Measurements from ENCODE around the gene ILK. TPM values are rescaled to one million over a fixed set of nuclear protein-coding genes. Genes with fewer than 3 reads are reported as not detected.
A peak's percentile ranks its signal among the peaks of the same experiment; 100 is the strongest.

The ILK gene
- total RNA-seq, 2 donors from 2014 or later: 91.8 to 142 TPM

DNA sequence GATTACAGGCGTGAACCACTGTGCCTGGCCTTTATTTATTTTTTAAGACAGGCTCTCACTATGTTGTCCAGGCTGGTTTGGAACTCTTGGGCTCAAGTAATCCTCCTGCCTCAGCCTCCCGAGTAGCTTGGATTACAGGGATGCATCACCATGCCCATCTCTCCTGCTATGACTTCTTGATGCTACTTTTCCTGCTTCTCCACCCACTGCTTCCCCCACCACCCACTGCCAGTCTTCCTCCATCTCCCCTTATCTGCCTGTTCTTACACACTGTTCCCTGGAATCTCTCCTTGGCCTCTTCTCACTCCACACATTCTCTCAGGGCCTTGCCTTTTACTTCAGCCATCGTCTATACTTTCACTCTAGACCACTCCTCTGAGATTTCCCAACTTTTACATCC lies 32.9 kb downstream of the ILK start:
- Mint-ChIP-seq H3K9me3 (no peaks in the 10 kb centered on the region), H3K4me3 (no peak overlapping the region), H3K36me3 (no peaks in the 10 kb centered on the region), H3K27ac (no peak overlapping the region), H3K27me3 (no peaks in the 10 kb centered on the region), H3K4me1 (ENCODE audit: low read depth in 2 of 2) (no peaks in the 10 kb centered on the region)
- DNase-seq (ENCODE audit: low spot score) (no peak), ATAC-seq (no peak)

DNA sequence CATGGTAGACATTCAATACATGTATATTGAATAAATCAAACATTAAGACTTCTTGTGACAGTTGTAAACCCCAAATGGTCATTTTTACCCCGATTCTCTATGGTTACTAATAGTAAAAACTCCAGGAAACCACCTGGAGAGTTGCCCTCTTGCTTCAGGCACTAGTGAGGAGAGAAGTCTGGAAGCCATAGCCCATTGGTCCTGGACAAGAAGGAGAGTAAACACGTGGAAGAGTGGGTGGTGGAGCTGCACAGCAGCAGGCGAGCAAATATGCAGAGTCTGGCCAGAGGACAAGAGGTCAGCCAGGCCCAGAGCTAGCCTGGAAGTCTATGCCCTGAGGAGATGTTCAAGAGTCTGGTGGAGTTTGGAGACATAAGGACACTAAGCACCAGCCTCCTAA lies 34.3 kb downstream of the ILK start:
- H3K27ac Mint-ChIP-seq: no peak overlapping the region

DNA sequence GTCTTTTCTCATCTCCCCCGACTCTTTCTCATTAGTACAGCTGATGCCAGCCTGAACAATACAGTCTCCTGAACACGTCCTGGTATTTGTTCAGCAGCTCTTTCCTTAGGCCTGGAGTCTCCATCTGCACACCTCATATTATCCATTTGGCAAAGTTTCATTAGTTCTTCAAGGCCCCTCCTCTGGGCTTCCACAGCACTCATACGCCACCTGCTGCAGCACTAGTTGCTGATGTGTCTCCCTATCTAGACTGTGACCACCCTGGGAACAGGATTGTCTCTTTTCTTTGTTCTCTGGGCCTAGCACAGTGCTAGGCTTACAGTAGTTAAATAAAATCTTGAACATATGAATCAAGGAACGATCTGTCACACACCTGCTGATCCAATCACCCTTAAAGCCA lies 34.9 kb downstream of the ILK start:
- Mint-ChIP-seq H3K9me3 (no peaks in the 10 kb centered on the region), H3K27ac (no peak overlapping the region), H3K4me1 (ENCODE audit: low read depth in 2 of 2) (no peaks in the 10 kb centered on the region), H3K27me3 (no peaks in the 10 kb centered on the region), H3K4me3 (no peak overlapping the region), H3K36me3 (no peaks in the 10 kb centered on the region)
- ATAC-seq: no peak
- peak; percentile 18 for DNase-seq (ENCODE audit: low spot score)

More for the DNA sequence above, 34.3 kb downstream of the ILK start:
- H3K27me3 Mint-ChIP-seq: no peaks in the 10 kb centered on the region
- H3K4me3 Mint-ChIP-seq: no peak overlapping the region
- no peak for ATAC-seq
- no peaks in the 10 kb centered on the region for H3K4me1 Mint-ChIP-seq (ENCODE audit: low read depth in 2 of 2)
- H3K9me3 Mint-ChIP-seq: no peaks in the 10 kb centered on the region
- no peak for DNase-seq (ENCODE audit: low spot score)
- H3K36me3 Mint-ChIP-seq: no peaks in the 10 kb centered on the region

DNA sequence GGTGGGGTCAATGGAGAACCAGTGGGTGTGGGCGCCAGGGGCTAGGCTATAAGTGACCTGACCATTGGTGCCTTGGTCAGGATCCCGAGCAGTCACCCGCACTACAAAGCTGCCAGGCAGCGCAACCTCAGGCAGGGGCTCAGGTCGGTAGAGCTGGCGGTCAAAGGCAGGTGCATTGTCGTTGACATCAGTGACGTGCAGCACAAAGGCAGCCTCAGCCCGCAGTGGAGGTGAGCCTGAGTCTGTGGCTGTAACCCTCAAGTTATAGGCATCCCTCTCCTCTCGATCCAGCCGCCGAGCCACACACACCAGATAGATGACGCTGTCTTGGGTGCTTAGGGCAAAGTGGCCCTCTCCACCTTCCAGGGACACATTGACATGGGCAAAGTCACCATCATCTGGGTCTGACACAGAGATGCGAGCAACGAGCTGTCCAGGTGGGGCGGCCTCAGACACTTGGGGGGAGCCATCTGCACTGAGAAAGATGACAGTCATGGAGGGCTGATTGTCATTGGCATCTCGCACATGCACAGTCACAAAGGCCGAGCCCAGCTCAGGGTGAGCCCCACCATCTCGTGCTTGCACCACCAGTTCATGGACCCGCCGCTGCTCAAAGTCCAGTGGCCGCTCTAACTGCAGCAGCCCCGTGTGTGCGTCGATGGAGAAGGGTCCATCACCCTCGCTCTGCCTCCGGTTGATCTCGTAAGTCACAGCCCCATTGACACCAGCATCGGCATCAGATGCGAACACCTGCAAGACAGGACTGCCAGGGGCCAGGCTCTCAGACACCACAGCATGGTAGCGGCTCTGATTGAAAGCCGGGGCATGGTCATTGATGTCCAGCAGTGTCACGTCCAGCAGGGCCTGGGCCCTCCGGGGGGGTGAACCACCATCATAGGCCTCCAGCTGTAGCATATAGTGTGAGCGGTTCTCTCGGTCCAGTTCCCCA lies 36.7 kb downstream of the ILK start:
- Mint-ChIP-seq H3K36me3 (no peaks in the 10 kb centered on the region), H3K27ac (no peak overlapping the region), H3K27me3 (no peaks in the 10 kb centered on the region), H3K9me3 (no peaks in the 10 kb centered on the region), H3K4me1 (ENCODE audit: low read depth in 2 of 2) (no peaks in the 10 kb centered on the region), H3K4me3 (no peak overlapping the region)
- ATAC-seq (no peak), DNase-seq (ENCODE audit: low spot score) (no peak)

DNA sequence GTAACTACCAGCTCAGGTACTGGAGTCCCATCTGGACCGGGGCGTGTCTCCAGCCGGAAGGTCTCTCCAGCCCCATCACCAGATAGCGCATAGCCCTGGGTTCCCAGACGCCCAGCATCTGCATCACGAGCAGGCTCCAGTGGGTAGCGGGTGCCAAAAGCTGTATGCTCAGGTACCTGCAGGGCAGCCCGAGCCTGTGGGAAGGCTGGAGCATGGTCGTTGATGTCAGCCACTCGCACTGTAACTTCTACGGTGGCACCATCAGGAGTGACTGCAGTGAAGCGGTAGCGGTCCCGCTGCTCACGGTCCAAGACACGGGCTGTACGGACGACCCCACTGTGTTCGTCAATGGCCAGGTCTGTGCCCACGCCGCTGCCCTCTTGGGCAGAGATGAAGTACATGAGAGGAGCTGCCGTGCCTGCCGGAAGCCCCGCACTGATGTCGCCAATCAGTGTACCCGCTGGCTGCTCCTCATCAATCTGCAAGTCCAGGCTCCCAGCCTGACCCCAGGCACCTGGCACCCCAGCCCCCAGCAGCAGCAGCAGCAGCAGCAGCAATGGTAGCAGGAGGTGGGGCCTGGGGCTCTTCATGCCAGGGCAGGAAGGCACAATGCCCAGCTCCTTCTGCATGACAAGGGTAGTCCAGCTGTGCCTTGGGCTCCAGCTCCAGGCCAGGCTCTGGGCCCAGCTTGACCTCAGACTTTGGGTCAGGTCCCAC lies 37.6 kb downstream of the ILK start:
- H3K4me3 Mint-ChIP-seq: no peak overlapping the region
- no peak for DNase-seq (ENCODE audit: low spot score)
- H3K4me1 Mint-ChIP-seq (ENCODE audit: low read depth in 2 of 2): no peaks in the 10 kb centered on the region
- no peak overlapping the region for H3K27ac Mint-ChIP-seq
- no peaks in the 10 kb centered on the region for H3K9me3 Mint-ChIP-seq
- no peaks in the 10 kb centered on the region for H3K27me3 Mint-ChIP-seq
- no peak for ATAC-seq
- no peaks in the 10 kb centered on the region for H3K36me3 Mint-ChIP-seq

DNA sequence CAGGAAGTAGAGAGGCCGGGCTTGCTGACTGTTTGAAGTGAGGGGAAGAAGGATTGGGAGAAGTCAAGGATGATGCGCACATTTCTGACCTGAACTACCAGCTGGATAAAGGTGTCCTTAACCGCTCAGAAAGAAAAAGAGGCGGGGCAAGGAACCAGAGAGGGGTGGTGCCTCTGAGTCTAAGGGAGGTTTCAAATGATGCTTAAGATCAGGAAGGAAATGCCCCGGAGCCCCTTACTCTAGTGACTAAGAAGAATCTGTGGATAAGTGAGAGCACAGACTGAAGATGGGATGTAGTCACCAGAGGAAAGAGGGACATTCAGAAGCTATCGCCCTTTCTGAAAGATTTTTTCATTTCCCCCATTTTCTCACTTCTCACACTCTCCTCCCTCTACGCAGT lies 39.4 kb downstream of the ILK start:
- Mint-ChIP-seq H3K4me3 (no peak overlapping the region), H3K9me3 (no peaks in the 10 kb centered on the region), H3K27ac (no peak overlapping the region), H3K4me1 (ENCODE audit: low read depth in 2 of 2) (no peaks in the 10 kb centered on the region), H3K36me3 (no peaks in the 10 kb centered on the region), H3K27me3 (no peaks in the 10 kb centered on the region)
- ATAC-seq (no peak), DNase-seq (ENCODE audit: low spot score) (no peak)

DNA sequence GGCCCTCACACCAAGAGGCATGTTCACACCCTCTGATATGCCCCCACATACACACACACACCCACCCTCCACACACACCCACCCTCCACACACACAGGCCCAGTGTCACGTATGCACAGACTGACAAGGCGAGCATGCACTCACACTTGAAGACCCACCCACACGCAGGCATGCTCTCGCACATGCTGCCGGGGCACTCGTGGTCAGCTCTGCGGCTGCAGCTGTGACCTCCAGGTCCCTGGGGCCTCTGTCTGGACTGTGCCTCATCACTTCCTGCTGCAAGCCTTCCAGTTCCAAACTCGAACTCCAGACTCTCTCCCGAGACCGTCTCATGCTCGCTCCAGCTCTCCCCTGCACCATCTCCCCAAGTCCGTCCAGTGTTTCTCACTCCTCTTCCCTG lies 42.5 kb downstream of the ILK start:
- H3K36me3 Mint-ChIP-seq: no peaks in the 10 kb centered on the region
- no peaks in the 10 kb centered on the region for H3K9me3 Mint-ChIP-seq
- H3K4me1 Mint-ChIP-seq (ENCODE audit: low read depth in 2 of 2): no peaks in the 10 kb centered on the region
- H3K27me3 Mint-ChIP-seq: no peaks in the 10 kb centered on the region
- H3K4me3 Mint-ChIP-seq: no peak overlapping the region
- H3K27ac Mint-ChIP-seq: no peak overlapping the region
- ATAC-seq (peak; percentile 66 to 70), DNase-seq (ENCODE audit: low spot score) (no peak)

DNA sequence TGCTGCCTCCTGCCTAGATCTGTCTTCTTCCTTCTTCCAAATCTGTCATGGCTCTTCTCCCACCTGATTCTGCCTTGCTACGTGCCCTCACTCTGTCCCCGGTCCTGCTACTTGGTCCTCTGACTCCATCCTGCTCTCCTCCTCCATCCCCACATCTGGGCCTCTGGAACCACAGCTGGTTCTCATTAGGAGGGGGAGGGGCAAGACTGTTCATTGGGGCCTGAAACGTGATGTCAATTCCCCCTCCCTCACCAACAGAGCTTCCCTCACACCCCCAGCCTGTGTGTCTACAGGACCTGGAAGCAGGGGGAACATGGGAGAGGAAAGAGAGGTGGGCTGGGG lies 43.0 kb downstream of the ILK start:
- no peak for DNase-seq (ENCODE audit: low spot score)
- peak in 1 of 2 donors; percentile 33 for ATAC-seq

DNA sequence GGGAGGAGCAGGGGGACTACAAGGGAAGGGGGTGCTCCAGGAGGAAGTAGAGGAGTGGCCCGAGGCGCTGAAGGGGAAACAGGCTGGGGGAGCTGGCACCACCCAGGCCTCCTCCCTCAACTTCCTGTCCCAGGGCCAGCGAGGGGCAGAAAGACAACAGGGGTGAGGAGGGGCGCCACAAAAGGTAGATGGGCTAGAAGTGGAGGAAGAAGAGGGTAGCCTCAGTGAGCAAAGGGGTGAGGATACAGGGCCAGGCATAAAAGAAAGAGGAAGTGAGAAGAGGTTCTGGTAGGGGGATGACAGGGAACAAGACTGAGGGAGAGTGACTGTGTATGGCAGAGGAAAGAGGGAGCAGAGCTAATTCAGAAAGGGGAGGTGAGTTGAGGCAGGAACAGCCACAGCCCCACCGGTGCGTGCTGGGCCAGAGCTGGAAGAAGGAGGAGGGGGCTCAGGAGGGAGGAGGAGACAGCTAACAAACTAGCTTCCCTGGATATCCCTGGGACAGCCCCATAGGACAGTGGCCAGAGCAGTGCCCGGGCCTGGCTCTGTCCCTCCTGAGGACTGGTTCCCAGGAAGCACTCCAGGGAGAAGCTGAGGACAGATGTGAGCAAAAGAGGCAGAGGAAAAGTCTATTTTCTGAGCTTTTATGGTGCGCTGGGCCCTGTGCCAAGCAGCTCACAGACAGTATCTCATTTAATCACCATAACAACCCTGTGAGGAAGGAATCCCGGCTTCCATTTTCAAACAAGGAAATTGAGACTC lies 43.5 kb downstream of the ILK start:
- no peaks in the 10 kb centered on the region for H3K27me3 Mint-ChIP-seq
- no peaks in the 10 kb centered on the region for H3K9me3 Mint-ChIP-seq
- H3K27ac Mint-ChIP-seq: no peak overlapping the region
- H3K36me3 Mint-ChIP-seq: no peaks in the 10 kb centered on the region
- no peak for DNase-seq (ENCODE audit: low spot score)
- no peaks in the 10 kb centered on the region for H3K4me1 Mint-ChIP-seq (ENCODE audit: low read depth in 2 of 2)
- no peak overlapping the region for H3K4me3 Mint-ChIP-seq
- peak; percentile 56 to 64 for ATAC-seq

More for the DNA sequence above, 43.0 kb downstream of the ILK start:
- Mint-ChIP-seq H3K9me3 (no peaks in the 10 kb centered on the region), H3K36me3 (no peaks in the 10 kb centered on the region), H3K27me3 (no peaks in the 10 kb centered on the region), H3K4me3 (no peak overlapping the region), H3K4me1 (ENCODE audit: low read depth in 2 of 2) (no peaks in the 10 kb centered on the region), H3K27ac (no peak overlapping the region)

DNA sequence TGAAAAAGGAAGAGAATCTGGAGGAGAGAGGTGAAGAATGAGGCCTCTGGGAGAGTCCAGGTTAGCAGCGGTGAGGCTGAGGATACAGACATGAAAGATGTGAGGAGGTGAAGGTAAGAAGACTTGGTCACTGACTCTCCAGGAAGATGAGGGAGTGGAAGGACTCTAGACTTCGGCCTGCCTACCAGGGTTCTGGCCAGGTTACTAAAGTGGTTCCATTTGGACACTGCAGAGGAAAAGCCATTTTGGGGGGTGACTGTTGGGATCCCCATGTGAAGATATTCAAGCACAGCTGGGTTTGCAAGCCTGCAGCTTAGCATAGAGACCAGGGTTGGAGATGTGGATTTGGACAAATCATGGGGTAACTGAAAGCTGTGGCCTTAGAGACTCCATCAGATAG lies 44.3 kb downstream of the ILK start:
- H3K27me3 Mint-ChIP-seq: no peaks in the 10 kb centered on the region
- no peak overlapping the region for H3K27ac Mint-ChIP-seq
- ATAC-seq (no peak), DNase-seq (ENCODE audit: low spot score) (no peak)
- no peaks in the 10 kb centered on the region for H3K36me3 Mint-ChIP-seq
- H3K9me3 Mint-ChIP-seq: no peaks in the 10 kb centered on the region
- no peaks in the 10 kb centered on the region for H3K4me1 Mint-ChIP-seq (ENCODE audit: low read depth in 2 of 2)
- H3K4me3 Mint-ChIP-seq: no peak overlapping the region

DNA sequence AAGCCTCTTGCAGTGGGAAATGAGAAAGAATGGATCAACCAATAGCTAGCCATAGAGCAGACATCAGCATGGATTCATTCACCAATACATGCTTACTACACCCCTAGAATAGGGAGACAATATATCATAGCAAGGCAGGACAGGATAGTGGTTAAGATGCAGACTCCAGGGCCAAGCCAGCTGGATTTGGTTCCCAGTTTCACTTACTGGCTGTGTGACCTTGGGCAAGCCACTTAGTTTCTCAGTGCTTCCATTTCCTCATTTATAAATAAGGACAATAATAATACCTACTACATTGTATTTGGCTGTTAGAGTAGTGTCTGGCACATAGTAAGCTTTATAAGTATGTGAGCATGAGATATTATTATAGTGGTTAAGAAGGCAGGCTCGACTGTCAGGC lies 44.9 kb downstream of the ILK start:
- Mint-ChIP-seq H3K27ac (no peak overlapping the region), H3K36me3 (no peaks in the 10 kb centered on the region), H3K4me1 (ENCODE audit: low read depth in 2 of 2) (no peaks in the 10 kb centered on the region), H3K4me3 (no peak overlapping the region), H3K9me3 (no peaks in the 10 kb centered on the region), H3K27me3 (no peaks in the 10 kb centered on the region)
- no peak for DNase-seq (ENCODE audit: low spot score)
- ATAC-seq: no peak

DNA sequence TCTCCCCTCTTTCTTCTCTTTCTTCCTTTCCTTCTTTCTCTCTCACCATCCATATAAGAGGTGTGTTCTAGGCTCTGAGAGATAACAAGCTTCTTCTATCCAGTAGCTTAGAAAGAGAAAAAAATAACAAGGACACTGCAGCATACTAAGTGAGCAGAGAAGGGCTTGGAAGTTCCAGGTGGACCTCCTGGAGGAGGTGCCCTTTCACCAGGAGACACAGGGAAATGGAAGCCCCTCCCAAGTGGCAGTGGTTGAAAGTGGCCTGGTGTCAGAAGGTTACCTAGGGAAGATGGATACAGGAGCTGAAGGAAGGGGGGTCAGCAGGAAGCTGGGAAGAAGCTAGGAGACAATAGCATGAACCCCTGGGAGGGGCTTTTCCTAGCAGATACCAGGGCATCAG lies 46.5 kb downstream of the ILK start:
- Mint-ChIP-seq H3K36me3 (no peaks in the 10 kb centered on the region), H3K9me3 (no peaks in the 10 kb centered on the region), H3K4me1 (ENCODE audit: low read depth in 2 of 2) (no peaks in the 10 kb centered on the region), H3K27ac (no peak overlapping the region), H3K4me3 (no peak overlapping the region), H3K27me3 (no peaks in the 10 kb centered on the region)
- no peak for ATAC-seq
- DNase-seq (ENCODE audit: low spot score): no peak

DNA sequence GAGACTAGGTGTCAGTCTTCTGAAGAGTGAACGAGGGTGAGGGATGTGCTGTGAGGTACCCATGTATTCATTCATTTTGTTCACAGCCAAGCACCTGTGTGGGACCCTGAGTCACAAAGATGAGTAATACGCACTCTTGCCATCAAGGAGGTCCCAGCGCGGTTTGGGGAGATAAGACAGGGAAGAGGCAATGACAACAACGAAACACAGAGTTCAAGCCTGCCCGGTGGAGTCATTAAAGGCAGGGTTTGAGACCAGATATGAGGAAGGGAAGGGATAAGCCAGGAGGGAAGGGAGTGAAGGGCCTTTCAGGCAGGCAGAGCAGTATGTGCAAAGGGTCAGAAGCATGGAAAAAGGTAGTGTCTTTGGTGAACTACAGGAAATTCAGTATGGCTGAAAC lies 47.4 kb downstream of the ILK start:
- Mint-ChIP-seq H3K4me1 (ENCODE audit: low read depth in 2 of 2) (peaks cover under 1 to 1% of the 10 kb centered on the region in 2 donors), H3K27me3 (peaks cover under 1 to 2% of the 10 kb centered on the region in 2 donors), H3K27ac (no peak overlapping the region), H3K9me3 (no peaks in the 10 kb centered on the region), H3K4me3 (no peak overlapping the region), H3K36me3 (no peaks in the 10 kb centered on the region)
- DNase-seq (ENCODE audit: low spot score) (no peak), ATAC-seq (no peak)

DNA sequence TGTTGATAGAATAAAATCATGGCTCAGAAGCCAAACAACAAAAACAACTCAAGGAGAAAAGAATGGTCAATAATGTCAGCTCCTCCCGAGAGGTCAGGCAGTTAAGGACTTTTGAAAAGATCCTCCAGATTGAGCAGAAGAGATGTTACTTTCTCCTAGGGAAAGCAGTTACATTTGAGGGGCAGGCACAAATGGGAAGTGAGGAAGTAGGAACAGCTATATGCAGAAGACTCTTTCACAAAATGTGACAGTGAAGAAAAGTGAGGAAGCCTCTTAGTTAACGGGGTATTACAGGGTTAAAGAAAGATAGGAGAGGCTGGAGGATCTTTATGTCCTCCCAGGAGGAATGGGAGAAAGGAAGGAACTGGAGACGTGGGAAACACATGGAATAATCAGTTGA lies 48.6 kb downstream of the ILK start:
- peaks cover 6 to 10% of the 10 kb centered on the region in 2 donors for H3K4me1 Mint-ChIP-seq (ENCODE audit: low read depth in 2 of 2)
- H3K27me3 Mint-ChIP-seq: peaks cover 12 to 14% of the 10 kb centered on the region in 2 donors
- no peak for DNase-seq (ENCODE audit: low spot score)
- no peaks in the 10 kb centered on the region for H3K36me3 Mint-ChIP-seq
- no peak overlapping the region for H3K4me3 Mint-ChIP-seq
- ATAC-seq: no peak
- H3K9me3 Mint-ChIP-seq: no peaks in the 10 kb centered on the region
- H3K27ac Mint-ChIP-seq: no peak overlapping the region
